ENCODE data around the gene DNASE1L3.

DNASE1L3 gene

GRCh38 chr3:58176185-58176530 is 34.6 kb downstream of the DNASE1L3 start:
- no peak overlapping the region for H3K27ac ChIP-seq
- no peak for TF ChIP-seq ZFX (IDR thresholded peaks at IDR 0.05)
- no peak for TF ChIP-seq CTCF (conservative IDR thresholded peaks at IDR 0.05)

GRCh38 chr3:58175437-58176184 is 35.2 kb downstream of the DNASE1L3 start:
- H3K27ac ChIP-seq, result no peak overlapping the region
- TF ChIP-seq CTCF (conservative IDR thresholded peaks at IDR 0.05) (no peak), ZFX (IDR thresholded peaks at IDR 0.05) (no peak)

- no peak overlapping the region for H3K27ac ChIP-seq
- TF ChIP-seq ZFX (IDR thresholded peaks at IDR 0.05) (no peak), CTCF (conservative IDR thresholded peaks at IDR 0.05) (no peak)
These were observed 35.7 kb downstream of the DNASE1L3 start for GRCh38 chr3:58175187-58175436.

- no peak for TF ChIP-seq ZFX (IDR thresholded peaks at IDR 0.05)
- peak; percentile 36 for TF ChIP-seq CTCF (conservative IDR thresholded peaks at IDR 0.05)
- H3K27ac ChIP-seq, result peak overlapping the region; percentile 17
These were observed 36.9 kb downstream of the DNASE1L3 start for GRCh38 chr3:58173669-58174398.

- TF ChIP-seq ZFX (IDR thresholded peaks at IDR 0.05), result no peak
- TF ChIP-seq CTCF (conservative IDR thresholded peaks at IDR 0.05), result no peak
- H3K27ac ChIP-seq, result peak overlapping the region; percentile 17
These were observed 37.6 kb downstream of the DNASE1L3 start for GRCh38 chr3:58173029-58173668.

- TF ChIP-seq CTCF (conservative IDR thresholded peaks at IDR 0.05) (no peak), ZFX (IDR thresholded peaks at IDR 0.05) (no peak)
- H3K27ac ChIP-seq, result no peak overlapping the region
These were observed 39.6 kb downstream of the DNASE1L3 start for GRCh38 chr3:58171126-58171525.

GRCh38 chr3:58170376-58170775 is 40.4 kb downstream of the DNASE1L3 start:
- TF ChIP-seq CTCF (conservative IDR thresholded peaks at IDR 0.05), result no peak
- no peak for TF ChIP-seq ZFX (IDR thresholded peaks at IDR 0.05)
- H3K27ac ChIP-seq, result no peak overlapping the region

Measured in C4-2B (cell line).